Ovary (tissue), 9 donors: ENCODE measurements around the gene ADAMTS14. TPM values are rescaled to one million over a fixed set of nuclear protein-coding genes. Genes with fewer than 3 reads are reported as not detected.

ENCODE experiments used
- DNase-seq, 5 donors: peaks; one replicate each; pipeline ENCODE4 v3.0.0-alpha.2; 2019 to 2020
- H3K27ac ChIP-seq, 2 donors: fragments of 200-600 bp; one replicate each; pipeline versions ENCODE4 v1.5.1 to v1.8.0; 2019 to 2022
- H3K27me3 ChIP-seq: fragments of 200-600 bp; one replicate; pipeline ENCODE4 v1.8.0; 2022
- H3K36me3 ChIP-seq: fragments of 200-600 bp; sonication (generic); one replicate; pipeline ENCODE4 v1.5.1; 2019
- H3K4me1 ChIP-seq: one replicate; pipeline ENCODE4 v1.8.1; 2013; ENCODE audit warnings: mild to moderate bottlenecking, moderate library complexity; ENCODE audit not compliant: insufficient read depth
- H3K4me3 ChIP-seq: fragments of 200-600 bp; sonication (generic); one replicate; pipeline ENCODE4 v1.5.1; 2017
- H3K9me3 ChIP-seq, 2 donors: fragments of 200-600 bp in 1 of 2; sonication (generic) in 1 of 2; one replicate each; pipeline versions ENCODE4 v1.5.1 to v1.8.1; 2013 to 2019; ENCODE audit warnings: mild to moderate bottlenecking in 1 of 2, moderate library complexity in 1 of 2
- CTCF ChIP-seq, 3 donors: fragments of 450-650 bp in 2 of 3; fragments of 200-600 bp in 1 of 3; IDR thresholded peaks; one replicate each; pipeline versions ENCODE4 v1.5.1 to v1.8.0; 2016 to 2022; ENCODE audit warnings: antibody characterized with exemption in 3 of 3, mild to moderate bottlenecking in 1 of 3
- EP300 ChIP-seq: sonication (generic); formaldehyde crosslinking; IDR thresholded peaks from one replicate; pipeline ENCODE4 v1.6.1; 2017; ENCODE audit warnings: antibody characterized with exemption
- POLR2A ChIP-seq: fragments of 450-650 bp; IDR thresholded peaks from one replicate; pipeline ENCODE4 v1.6.1; 2017; ENCODE audit warnings: antibody characterized with exemption, mild to moderate bottlenecking, moderate library complexity
- WGBS, 3 donors: extraction: QIAGEN DNeasy Blood & Tissue Kit in 1 of 3; methylation state at CpG; one replicate each; pipeline versions ENCODE4 v1.1.5 to v1.1.7; 2013 to 2017; 5-methylcytosine and 5-hydroxymethylcytosine counted together
- intact Hi-C, 4 donors: fragments of 100-400 bp; cut with DNase I; formaldehyde crosslinking; loops; one replicate each; pipeline versions ENCODE4 v1.11.0 to v1.15.1; 2022 to 2023
- polyA plus RNA-seq, 2 donors: library from polyadenylated mRNA; stranded (reverse); fragments of 200-250 nt in 1 of 2; fragments of 350-450 nt in 1 of 2; fragmentation: Illumina TruSeq in 1 of 2; extraction: RNeasy Lipid Tissue Mini Kit (QIAGEN cat#74804) in 1 of 2; gene quantifications; one replicate each; pipeline ENCODE4 v1.2.3, GENCODE V29; 2013 to 2014
- total RNA-seq, 7 donors: library from RNA; depleted of rRNA in 2 of 7; stranded (reverse); fragments of >200 nt in 2 of 7; fragmentation: NEBNext Ultra II Directional in 3 of 7; extraction: Animal tissue kit (Norgen Biotek cat#: 25700) in 3 of 7; gene quantifications; one replicate each; pipeline versions ENCODE4 v1.1.0 to v1.2.4, GENCODE V29; 2016 to 2023
- donor health status: DM: no; HTN: no; CAD: no; lungs with moderate emphysema.
- donor health status: DM: no; HTN: no; CAD: no.
- donor health status: Bipolar disorder and iron deficiency.
- donor health status: DM: yes; HTN: yes; CAD: no.
- donor health status: DM: no; HTN: no; CAD: no.
- donor health status: DM: yes; HTN: yes; CAD: no.

The ADAMTS14 gene
- total and polyA plus RNA-seq, 9 donors: 0.07 to 0.75 (median 0.14) TPM; not detected in 3

- no peaks in the 10 kb centered on the region for H3K36me3 ChIP-seq
- intact Hi-C loops: no loop called here
- no peak overlapping the region for H3K4me3 ChIP-seq
- no peak for DNase-seq
- TF ChIP-seq POLR2A (no peak), EP300 (no peak), CTCF (IDR thresholded peaks at IDR 0.05) (no peak)
- no peaks in the 10 kb centered on the region for H3K4me1 ChIP-seq
- H3K27me3 ChIP-seq: no peaks in the 10 kb centered on the region
- WGBS, 3 donors: 80 to 84% (median 84%) methylated on average over 14 of the region's 14 CpGs
- no peak overlapping the region for H3K27ac ChIP-seq
- no peaks in the 10 kb centered on the region for H3K9me3 ChIP-seq
Observed at GRCh38 chr10:70675496-70676161, 3.3 kb downstream of the ADAMTS14 start.

GRCh38 chr10:70676511-70676910 lies 4.2 kb downstream of the ADAMTS14 start:
- Histone ChIP-seq H3K27ac (no peak overlapping the region), H3K27me3 (no peaks in the 10 kb centered on the region), H3K4me1 (no peaks in the 10 kb centered on the region), H3K9me3 (no peaks in the 10 kb centered on the region), H3K36me3 (no peaks in the 10 kb centered on the region), H3K4me3 (no peak overlapping the region)
- no peak for DNase-seq
- 93 to 96% (median 95%) methylated on average over 6 of the region's 6 CpGs for WGBS, 3 donors
- intact Hi-C loops: no loop called here
- TF ChIP-seq EP300 (no peak), CTCF (IDR thresholded peaks at IDR 0.05) (no peak), POLR2A (no peak)

GRCh38 chr10:70677016-70677415 lies 4.7 kb downstream of the ADAMTS14 start:
- H3K27ac ChIP-seq: no peak overlapping the region
- 69 to 93% (median 87%) methylated on average over 5 of the region's 5 CpGs for WGBS, 3 donors
- no peaks in the 10 kb centered on the region for H3K9me3 ChIP-seq
- H3K4me3 ChIP-seq: no peak overlapping the region
- no peaks in the 10 kb centered on the region for H3K36me3 ChIP-seq
- DNase-seq: no peak
- intact Hi-C loops: no loop called here
- TF ChIP-seq CTCF (IDR thresholded peaks at IDR 0.05): no peak
- no peak for TF ChIP-seq EP300
- H3K27me3 ChIP-seq: no peaks in the 10 kb centered on the region
- no peaks in the 10 kb centered on the region for H3K4me1 ChIP-seq

GRCh38 chr10:70677620-70678249 lies 5.4 kb downstream of the ADAMTS14 start:
- H3K36me3 ChIP-seq: no peaks in the 10 kb centered on the region
- H3K27me3 ChIP-seq: no peaks in the 10 kb centered on the region
- TF ChIP-seq CTCF (IDR thresholded peaks at IDR 0.05): no peak
- no peak for TF ChIP-seq POLR2A
- no peak for TF ChIP-seq EP300
- H3K4me3 ChIP-seq: no peak overlapping the region
- H3K9me3 ChIP-seq: no peaks in the 10 kb centered on the region
- intact Hi-C loops: no loop called here
- 83 to 90% (median 87%) methylated on average over 9 of the region's 9 CpGs for WGBS, 3 donors
- H3K4me1 ChIP-seq: no peaks in the 10 kb centered on the region
- DNase-seq: no peak
- no peak overlapping the region for H3K27ac ChIP-seq
